Fibroblast of lung (primary cell): ENCODE measurements around the gene CLIP1.

Source experiments
- CTCF ChIP-seq, 2 donors: IDR thresholded peaks in 1 of 2; conservative IDR thresholded peaks in 1 of 2; 1 replicate in 1 of 2; 2 replicates in 1 of 2; pipeline ENCODE4 v1.5.1; 2011 to 2012; ENCODE audit warnings: low read length in 2 of 2, control low read depth in 1 of 2, inconsistent platforms in 1 of 2, low read depth in 1 of 2, mild to moderate bottlenecking in 1 of 2
- EZH2 ChIP-seq: IDR thresholded peaks from 2 replicates; pipeline ENCODE4 v1.5.1; 2012; ENCODE audit warnings: low read length, control low read depth, mild to moderate bottlenecking; ENCODE audit errors: missing control alignments

GRCh38 chr12:122352394-122352793, 70.1 kb downstream of the CLIP1 start:
- TF ChIP-seq CTCF (conservative IDR thresholded peaks at IDR 0.05 in 1 of 2, IDR thresholded peaks at IDR 0.05 in 1 of 2; ENCODE audit: low read depth in 1 of 2, low read length in 2 of 2): no peak
- TF ChIP-seq EZH2: no peak
